CD4-positive, alpha-beta memory T cell (primary cell): ENCODE data around the gene LPIN3. TPM values are rescaled to one million over a fixed set of nuclear protein-coding genes. Genes with fewer than 3 reads are reported as not detected.

Experiments used
- CTCF ChIA-PET: fragments of 350-600 bp; sonication (Branson Sonifier 250); formaldehyde crosslinking; loops from one replicate; lab custom pipeline; 2021; ENCODE audit warnings: inconsistent platforms; ENCODE audit not compliant: partially characterized antibody; lab: Charles Lee
- POLR2A ChIA-PET: fragments of 350-600 bp; sonication (Branson Sonifier 250); formaldehyde crosslinking; loops from one replicate; lab custom pipeline; 2021; ENCODE audit not compliant: partially characterized antibody; lab: Charles Lee
- DNase-seq, 5 donors: peaks; one replicate each; pipeline versions ENCODE4 v3.0.0 to v3.0.0-alpha.2; 2020 to 2022; ENCODE audit warnings: mixed read lengths in 1 of 5
- H3K27ac ChIP-seq: one replicate; pipeline ENCODE4 v1.7.0; 2013; ENCODE audit warnings: low read depth, low read length
- H3K27me3 ChIP-seq: 2 replicates; pipeline ENCODE4 v1.7.0; 2013; ENCODE audit warnings: mild to moderate bottlenecking, low read length, moderate library complexity; ENCODE audit not compliant: insufficient read depth
- H3K36me3 ChIP-seq: 2 replicates; pipeline ENCODE4 v1.7.0; 2013; ENCODE audit warnings: mild to moderate bottlenecking, low read length, moderate library complexity; ENCODE audit not compliant: insufficient read depth
- H3K4me1 ChIP-seq: 2 replicates; pipeline ENCODE4 v1.7.0; 2013; ENCODE audit warnings: mild to moderate bottlenecking, low read length, moderate library complexity; ENCODE audit not compliant: insufficient read depth
- H3K4me3 ChIP-seq, 2 donors: one replicate each; pipeline ENCODE4 v1.7.0; 2013; ENCODE audit warnings: low read length in 2 of 2, mild to moderate bottlenecking in 1 of 2
- H3K9me3 ChIP-seq, 2 donors: one replicate each; pipeline ENCODE4 v1.7.0; 2013; ENCODE audit warnings: low read length in 2 of 2, control low read depth in 1 of 2; ENCODE audit not compliant: control insufficient read depth in 1 of 2
- H3K27ac Mint-ChIP-seq, 7 donors: one replicate each; pipeline ENCODE4 v1.8.0; 2020 to 2021; ENCODE audit warnings: mixed read lengths in 7 of 7, mild to moderate bottlenecking in 6 of 7, inconsistent platforms in 3 of 7, moderate library complexity in 3 of 7
- H3K27me3 Mint-ChIP-seq, 2 donors: one replicate each; pipeline ENCODE4 v1.8.0; 2020 to 2021; ENCODE audit warnings: mixed read lengths in 2 of 2
- H3K36me3 Mint-ChIP-seq, 2 donors: one replicate each; pipeline ENCODE4 v1.8.0; 2020 to 2021; ENCODE audit warnings: mixed read lengths in 2 of 2, inconsistent platforms in 1 of 2, mild to moderate bottlenecking in 1 of 2
- H3K4me1 Mint-ChIP-seq, 4 donors: one replicate each; pipeline ENCODE4 v1.8.0; 2020 to 2021; ENCODE audit warnings: mixed read lengths in 4 of 4, mild to moderate bottlenecking in 1 of 4
- H3K4me3 Mint-ChIP-seq, 8 donors: one replicate each; pipeline ENCODE4 v1.8.0; 2020 to 2021; ENCODE audit warnings: mixed read lengths in 8 of 8, mild to moderate bottlenecking in 7 of 8, moderate library complexity in 6 of 8, inconsistent platforms in 3 of 8
- H3K9me3 Mint-ChIP-seq, 8 donors: one replicate each; pipeline ENCODE4 v1.8.0; 2020 to 2021; ENCODE audit warnings: mixed read lengths in 8 of 8, mild to moderate bottlenecking in 5 of 8, inconsistent platforms in 3 of 8, moderate library complexity in 1 of 8
- intact Hi-C: fragments of 100-400 bp; cut with micrococcal nuclease; formaldehyde crosslinking; loops from one replicate; pipeline ENCODE4 v1.15.1; 2023
- polyA plus RNA-seq, 2 donors: library from polyadenylated mRNA; unstranded; fragments of 300-500 nt; fragmentation: Illumina TruSeq; gene quantifications; one replicate each; pipeline ENCODE4 v1.2.3, GENCODE V29; 2021
- total RNA-seq, 2 experiments: library from RNA; stranded (reverse); gene quantifications; one replicate each; pipeline ENCODE4 v1.2.3, GENCODE V29; 2021

Gene LPIN3, protein sequence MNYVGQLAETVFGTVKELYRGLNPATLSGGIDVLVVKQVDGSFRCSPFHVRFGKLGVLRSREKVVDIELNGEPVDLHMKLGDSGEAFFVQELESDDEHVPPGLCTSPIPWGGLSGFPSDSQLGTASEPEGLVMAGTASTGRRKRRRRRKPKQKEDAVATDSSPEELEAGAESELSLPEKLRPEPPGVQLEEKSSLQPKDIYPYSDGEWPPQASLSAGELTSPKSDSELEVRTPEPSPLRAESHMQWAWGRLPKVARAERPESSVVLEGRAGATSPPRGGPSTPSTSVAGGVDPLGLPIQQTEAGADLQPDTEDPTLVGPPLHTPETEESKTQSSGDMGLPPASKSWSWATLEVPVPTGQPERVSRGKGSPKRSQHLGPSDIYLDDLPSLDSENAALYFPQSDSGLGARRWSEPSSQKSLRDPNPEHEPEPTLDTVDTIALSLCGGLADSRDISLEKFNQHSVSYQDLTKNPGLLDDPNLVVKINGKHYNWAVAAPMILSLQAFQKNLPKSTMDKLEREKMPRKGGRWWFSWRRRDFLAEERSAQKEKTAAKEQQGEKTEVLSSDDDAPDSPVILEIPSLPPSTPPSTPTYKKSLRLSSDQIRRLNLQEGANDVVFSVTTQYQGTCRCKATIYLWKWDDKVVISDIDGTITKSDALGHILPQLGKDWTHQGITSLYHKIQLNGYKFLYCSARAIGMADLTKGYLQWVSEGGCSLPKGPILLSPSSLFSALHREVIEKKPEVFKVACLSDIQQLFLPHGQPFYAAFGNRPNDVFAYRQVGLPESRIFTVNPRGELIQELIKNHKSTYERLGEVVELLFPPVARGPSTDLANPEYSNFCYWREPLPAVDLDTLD
- total RNA-seq (under 1 TPM; 0.11 to 0.17 TPM), polyA plus RNA-seq (not detected)

DNA sequence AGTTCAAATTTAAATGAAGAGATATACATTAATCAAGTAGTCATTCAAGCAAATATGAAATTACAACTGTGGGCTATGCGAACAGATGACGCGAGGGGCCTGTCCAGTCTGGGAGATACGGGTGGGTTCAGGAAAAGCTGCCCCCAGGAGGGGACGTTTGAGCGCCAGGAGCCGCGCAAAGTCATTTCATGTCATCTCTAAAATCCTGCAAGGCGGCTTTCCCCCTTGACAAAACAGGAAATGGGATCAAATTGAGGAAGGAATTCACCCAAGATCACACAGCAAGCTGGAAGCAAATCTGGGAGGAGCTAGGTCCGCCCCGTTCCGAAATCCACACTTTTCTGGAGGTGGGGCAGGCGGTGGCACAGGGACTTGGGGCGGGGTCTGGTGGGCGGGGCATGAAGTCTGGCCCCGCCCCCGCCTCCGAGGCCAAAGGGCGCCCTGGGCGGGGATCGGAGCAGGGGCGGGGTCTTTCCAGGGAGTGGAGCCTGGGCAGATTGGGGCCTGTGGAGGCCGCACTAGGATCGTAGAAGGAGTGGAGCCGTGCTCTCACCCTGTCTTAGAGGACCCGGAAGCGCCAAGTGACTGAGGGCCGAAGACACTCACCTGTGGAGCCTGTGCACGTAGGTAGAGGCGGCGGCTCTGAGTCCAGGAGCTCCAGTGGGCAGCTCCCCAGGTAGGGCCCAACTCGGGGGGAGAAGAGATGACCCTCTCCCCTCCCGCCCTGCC is at the start of gene LPIN3:
TSS of gene LPIN3 (plus strand) at position 495 of the 729 bp plus-strand sequence. CDS start 4,983 bp downstream, outside the sequence.
- intact Hi-C loops = loop anchor here (1.0 to 2.0 kb wide), 7 partner anchors 24 to 372 kb away; partner anchors contain the start of gene ZHX3
- H3K4me3 ChIP-seq = peak within 1 kb of the TSS in 1 of 2 donors; percentile 24
- Mint-ChIP-seq H3K27ac (peak within 1 kb of the TSS in 4 of 7 donors; percentile 18 to 62 (median 39)), H3K4me1 (peaks cover 5 to 13% (median 8%) of the 10 kb centered on the region in 4 donors), H3K4me3 (peak within 1 kb of the TSS; percentile 60 to 85 (median 78)), H3K9me3 (no peaks in the 10 kb centered on the region), H3K27me3 (peaks cover 1 to 7% of the 10 kb centered on the region in 2 donors), H3K36me3 (no peaks in the 10 kb centered on the region)
- ChIA-PET CTCF (interaction anchor here (0.7 to 8.7 kb wide), 15 partner anchors 10 to 377 kb away, joined by 3 to 102 read pairs (median 6); no protein-coding TSS in a partner anchor), POLR2A (no interaction called here)
- H3K9me3 ChIP-seq = no peaks in the 10 kb centered on the region
- H3K4me1 ChIP-seq = peaks cover 10% of the 10 kb centered on the region
- no peak within 1 kb of the TSS for H3K27ac ChIP-seq
- no peaks in the 10 kb centered on the region for H3K27me3 ChIP-seq
- peak; percentile 21 to 51 (median 33) for DNase-seq
- H3K36me3 ChIP-seq = no peaks in the 10 kb centered on the region

DNA sequence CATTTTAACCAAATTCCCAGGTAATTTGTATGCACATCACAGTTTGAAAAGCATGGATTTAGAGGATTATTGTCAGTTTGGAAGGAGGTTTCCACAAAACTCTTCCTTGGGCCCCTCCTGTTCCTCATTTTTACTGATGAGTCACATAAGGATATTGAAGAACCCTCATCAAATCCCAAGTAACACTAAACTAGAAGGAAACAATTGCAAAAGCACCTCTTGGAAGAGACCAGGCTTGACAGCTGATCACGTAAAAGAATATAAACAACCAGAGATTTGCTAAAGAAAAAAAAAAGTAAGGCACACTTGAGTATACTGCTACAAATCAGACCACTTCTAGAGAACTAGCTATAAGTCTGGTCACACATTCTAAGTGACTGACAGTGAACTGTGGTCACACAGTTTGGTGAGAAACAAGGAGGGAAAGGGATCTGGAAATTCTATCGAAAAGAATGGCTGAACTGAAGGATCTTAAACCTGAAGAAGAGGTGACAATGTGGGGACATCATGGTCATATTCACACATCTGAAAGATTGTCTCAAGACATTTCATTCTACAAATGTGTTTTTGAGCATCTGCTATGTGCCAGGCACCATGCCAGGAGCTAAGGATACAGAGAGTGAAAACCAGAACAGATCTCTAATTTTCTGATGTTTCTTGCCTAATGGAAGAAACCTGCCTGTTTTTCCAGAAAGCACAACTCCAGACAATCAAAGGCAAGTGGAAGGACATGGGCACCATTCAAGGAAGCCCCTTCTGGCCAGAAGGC is 47.2 kb upstream of the LPIN3 start:
- intact Hi-C loops = no loop called here
- no peaks in the 10 kb centered on the region for H3K9me3 ChIP-seq
- no peaks in the 10 kb centered on the region for H3K36me3 Mint-ChIP-seq
- H3K4me3 ChIP-seq = no peak overlapping the region
- H3K9me3 Mint-ChIP-seq = no peaks in the 10 kb centered on the region
- no peaks in the 10 kb centered on the region for H3K4me1 Mint-ChIP-seq
- CTCF ChIA-PET = interaction anchor here (1.0 kb wide), 1 partner anchor 159 kb away, joined by 4 read pairs; no protein-coding TSS in a partner anchor
- no peaks in the 10 kb centered on the region for H3K4me1 ChIP-seq
- no peak for DNase-seq
- POLR2A ChIA-PET = no interaction called here
- peaks cover 0 to 1% of the 10 kb centered on the region in 2 donors for H3K27me3 Mint-ChIP-seq
- H3K36me3 ChIP-seq = no peaks in the 10 kb centered on the region
- H3K4me3 Mint-ChIP-seq = no peak overlapping the region
- H3K27me3 ChIP-seq = no peaks in the 10 kb centered on the region
- H3K27ac Mint-ChIP-seq = no peak overlapping the region
- no peak overlapping the region for H3K27ac ChIP-seq

DNA sequence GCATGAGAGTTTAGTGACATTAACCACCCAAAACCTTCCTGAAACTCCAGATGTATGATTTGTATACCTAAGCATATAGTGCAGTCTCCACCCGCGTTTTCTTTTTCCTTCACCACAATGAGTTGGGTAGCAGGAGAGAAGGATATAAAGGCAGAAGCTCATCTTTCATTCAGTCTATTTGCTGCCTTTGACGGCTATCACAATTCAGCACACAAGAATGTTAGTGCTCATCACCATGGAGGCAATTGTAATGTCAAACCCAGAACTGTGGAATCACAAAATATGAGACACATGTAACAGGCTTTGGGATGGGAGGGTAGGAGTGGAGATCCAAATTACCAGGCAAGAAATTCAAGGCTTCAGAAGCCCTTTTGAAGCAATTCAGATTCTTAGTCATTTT is 40.7 kb upstream of the LPIN3 start:
- no peaks in the 10 kb centered on the region for H3K9me3 Mint-ChIP-seq
- no peaks in the 10 kb centered on the region for H3K27me3 Mint-ChIP-seq
- H3K36me3 ChIP-seq = no peaks in the 10 kb centered on the region
- DNase-seq = no peak
- no peaks in the 10 kb centered on the region for H3K4me1 ChIP-seq
- no peak overlapping the region for H3K4me3 Mint-ChIP-seq
- intact Hi-C loops = no loop called here
- no peaks in the 10 kb centered on the region for H3K36me3 Mint-ChIP-seq
- H3K4me1 Mint-ChIP-seq = no peaks in the 10 kb centered on the region
- no peaks in the 10 kb centered on the region for H3K27me3 ChIP-seq
- ChIA-PET POLR2A (no interaction called here), CTCF (no interaction called here)
- no peaks in the 10 kb centered on the region for H3K9me3 ChIP-seq
- H3K27ac Mint-ChIP-seq = no peak overlapping the region
- no peak overlapping the region for H3K27ac ChIP-seq
- no peak overlapping the region for H3K4me3 ChIP-seq

DNA sequence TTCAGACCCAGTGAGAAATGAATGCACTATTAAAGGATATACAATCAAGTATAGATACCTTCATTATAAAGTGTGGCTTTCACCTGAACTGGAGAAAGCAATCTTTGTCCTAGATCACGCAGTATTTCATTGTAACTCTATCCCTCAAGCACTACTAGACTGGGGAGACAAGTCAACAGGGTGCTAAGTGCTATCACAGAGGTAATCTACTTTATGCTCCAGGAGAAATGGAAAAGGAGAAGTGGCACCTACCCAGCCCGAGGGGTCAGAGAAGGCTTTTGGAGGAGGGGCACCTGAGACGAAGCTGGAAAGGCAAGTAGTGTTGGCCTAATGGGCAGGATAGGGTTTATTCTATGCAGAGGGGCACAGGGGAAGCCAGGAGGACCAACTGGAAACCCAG is 40.2 kb upstream of the LPIN3 start:
- intact Hi-C loops = no loop called here
- Histone ChIP-seq H3K27ac (no peak overlapping the region), H3K4me3 (no peak overlapping the region), H3K9me3 (no peaks in the 10 kb centered on the region), H3K36me3 (no peaks in the 10 kb centered on the region), H3K4me1 (no peaks in the 10 kb centered on the region), H3K27me3 (no peaks in the 10 kb centered on the region)
- POLR2A ChIA-PET = no interaction called here
- peak overlapping the region in 1 of 7 donors; percentile 26 for H3K27ac Mint-ChIP-seq
- no peaks in the 10 kb centered on the region for H3K4me1 Mint-ChIP-seq
- H3K27me3 Mint-ChIP-seq = no peaks in the 10 kb centered on the region
- CTCF ChIA-PET = no interaction called here
- no peaks in the 10 kb centered on the region for H3K36me3 Mint-ChIP-seq
- H3K4me3 Mint-ChIP-seq = no peak overlapping the region
- DNase-seq = no peak
- H3K9me3 Mint-ChIP-seq = no peaks in the 10 kb centered on the region

DNA sequence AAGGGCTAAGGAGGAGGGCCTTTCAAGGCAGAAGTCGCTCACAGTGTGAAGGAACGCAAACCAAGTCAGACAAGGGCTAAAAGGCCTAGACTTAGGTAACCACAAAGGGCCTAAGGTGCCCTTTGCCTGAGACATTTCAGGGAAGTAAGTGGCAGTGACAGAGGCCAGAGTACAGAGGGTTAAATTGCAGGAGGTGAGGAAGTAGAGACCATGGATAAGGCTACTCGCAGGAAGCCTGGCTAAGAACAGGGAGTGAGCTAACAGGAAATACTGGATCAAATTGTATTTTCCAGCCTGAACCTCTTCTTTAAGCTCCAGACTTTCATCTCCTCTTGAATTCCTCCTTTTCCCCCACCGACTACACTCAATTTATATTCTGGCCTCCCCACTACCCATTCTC is 39.7 kb upstream of the LPIN3 start:
- Histone ChIP-seq H3K36me3 (no peaks in the 10 kb centered on the region), H3K27me3 (no peaks in the 10 kb centered on the region), H3K9me3 (no peaks in the 10 kb centered on the region), H3K4me3 (no peak overlapping the region), H3K27ac (no peak overlapping the region), H3K4me1 (no peaks in the 10 kb centered on the region)
- no peaks in the 10 kb centered on the region for H3K36me3 Mint-ChIP-seq
- no peak overlapping the region for H3K4me3 Mint-ChIP-seq
- H3K27me3 Mint-ChIP-seq = no peaks in the 10 kb centered on the region
- H3K9me3 Mint-ChIP-seq = no peaks in the 10 kb centered on the region
- POLR2A ChIA-PET = no interaction called here
- peak overlapping the region in 1 of 7 donors; percentile 26 for H3K27ac Mint-ChIP-seq
- no peak for DNase-seq
- CTCF ChIA-PET = no interaction called here
- intact Hi-C loops = no loop called here
- no peaks in the 10 kb centered on the region for H3K4me1 Mint-ChIP-seq

DNA sequence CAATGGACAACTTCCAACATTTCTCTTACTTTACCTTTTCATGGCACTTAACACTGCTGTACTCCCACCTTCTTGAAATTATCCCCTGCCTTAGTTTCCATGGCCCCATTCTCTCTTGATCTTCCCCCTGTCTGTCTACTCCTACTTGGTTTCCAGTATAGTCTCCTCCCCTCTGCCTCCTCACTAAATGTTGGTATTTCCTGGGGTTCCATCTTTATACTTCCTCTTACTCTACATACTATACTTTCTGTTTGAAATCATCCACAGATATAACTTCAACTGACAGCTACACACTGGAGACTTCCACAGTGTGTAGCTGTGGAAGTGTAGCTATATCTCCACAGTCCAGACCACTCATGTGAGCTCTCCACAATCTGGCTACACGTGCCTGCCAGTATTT is 36.6 kb upstream of the LPIN3 start:
- no peaks in the 10 kb centered on the region for H3K9me3 Mint-ChIP-seq
- ChIA-PET CTCF (no interaction called here), POLR2A (no interaction called here)
- Histone ChIP-seq H3K9me3 (no peaks in the 10 kb centered on the region), H3K4me1 (no peaks in the 10 kb centered on the region), H3K27me3 (no peaks in the 10 kb centered on the region), H3K36me3 (no peaks in the 10 kb centered on the region), H3K27ac (no peak overlapping the region), H3K4me3 (no peak overlapping the region)
- intact Hi-C loops = no loop called here
- H3K4me3 Mint-ChIP-seq = no peak overlapping the region
- no peak overlapping the region for H3K27ac Mint-ChIP-seq
- no peaks in the 10 kb centered on the region for H3K27me3 Mint-ChIP-seq
- H3K36me3 Mint-ChIP-seq = no peaks in the 10 kb centered on the region
- DNase-seq = no peak
- no peaks in the 10 kb centered on the region for H3K4me1 Mint-ChIP-seq
